HG02852 (cell line): ENCODE data around the gene FILIP1.
A peak's percentile ranks its signal among the peaks of the same experiment; 100 is the strongest.

Source experiments
- ATAC-seq: cut with Tn5 transposase; IDR thresholded peaks from one replicate; pipeline ENCODE4 v1.9.1; 2021; ENCODE audit warnings: mild to moderate bottlenecking, moderate library complexity; ENCODE audit not compliant: unreplicated experiment

The FILIP1 gene

DNA sequence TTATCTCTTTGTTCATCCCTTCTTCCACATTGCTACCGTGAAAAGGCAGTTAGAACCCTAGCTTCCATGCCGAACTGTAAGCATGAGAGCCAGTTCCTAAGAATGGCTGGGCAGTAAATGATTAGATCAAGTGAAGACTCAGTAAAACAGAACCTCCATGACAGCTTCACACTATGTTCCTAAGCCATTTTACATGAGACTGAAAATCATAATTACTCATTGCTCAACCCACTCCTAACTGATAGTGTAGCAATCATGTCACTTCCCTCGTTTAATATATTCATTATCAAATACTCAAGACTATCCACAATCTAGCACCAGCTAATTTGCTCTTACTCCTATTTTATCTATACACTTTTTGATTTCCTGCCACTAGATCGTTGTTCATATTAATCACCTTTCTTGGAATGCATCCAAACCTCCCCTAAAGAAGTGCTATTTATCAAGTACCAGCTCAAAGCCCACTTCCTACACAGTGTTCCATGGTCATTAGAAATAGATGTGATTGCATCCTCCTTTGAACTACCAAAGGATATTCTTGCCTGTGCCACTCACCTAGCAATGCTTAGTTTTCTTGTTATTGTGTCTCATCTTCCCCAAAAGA is 215.0 kb downstream of the FILIP1 start:
- ATAC-seq = no peak

DNA sequence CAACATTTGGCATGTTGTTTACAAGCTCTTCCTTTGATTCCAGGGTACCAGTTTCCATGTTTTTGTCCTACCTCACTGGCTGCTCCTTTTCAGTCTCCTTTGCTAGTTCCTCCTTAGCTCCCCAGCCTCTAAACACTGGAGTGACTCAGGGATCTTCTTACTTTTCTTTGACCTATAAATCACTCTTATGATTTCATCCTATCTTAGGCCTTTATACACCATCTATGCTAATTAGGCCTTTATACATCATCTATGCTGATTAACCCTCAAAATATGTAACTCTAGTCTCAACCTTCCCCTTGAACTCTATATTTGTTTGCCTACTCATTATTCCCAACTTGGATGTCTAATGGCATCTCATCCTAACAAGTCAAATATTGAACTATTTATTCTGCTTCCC is 218.5 kb downstream of the FILIP1 start:
- no peak for ATAC-seq

DNA sequence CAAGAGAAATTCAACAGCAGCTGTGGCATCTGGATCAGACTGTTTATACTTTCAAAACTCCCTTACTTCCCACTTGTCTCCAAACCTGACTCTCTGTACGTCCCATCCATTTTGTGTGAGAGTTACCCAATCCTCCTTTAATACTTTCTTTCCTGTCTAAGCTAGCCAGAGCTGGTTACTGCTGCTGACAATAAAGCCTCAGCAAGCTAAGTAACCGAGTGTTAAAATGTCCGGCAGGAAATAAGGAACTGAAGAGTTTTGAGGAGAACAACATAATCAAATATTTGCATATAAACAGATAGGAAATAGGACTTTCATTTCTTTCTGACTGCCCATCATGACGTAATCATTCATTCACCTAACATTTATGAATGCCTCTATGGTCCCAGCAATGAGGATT is 220.6 kb downstream of the FILIP1 start:
- ATAC-seq = no peak

DNA sequence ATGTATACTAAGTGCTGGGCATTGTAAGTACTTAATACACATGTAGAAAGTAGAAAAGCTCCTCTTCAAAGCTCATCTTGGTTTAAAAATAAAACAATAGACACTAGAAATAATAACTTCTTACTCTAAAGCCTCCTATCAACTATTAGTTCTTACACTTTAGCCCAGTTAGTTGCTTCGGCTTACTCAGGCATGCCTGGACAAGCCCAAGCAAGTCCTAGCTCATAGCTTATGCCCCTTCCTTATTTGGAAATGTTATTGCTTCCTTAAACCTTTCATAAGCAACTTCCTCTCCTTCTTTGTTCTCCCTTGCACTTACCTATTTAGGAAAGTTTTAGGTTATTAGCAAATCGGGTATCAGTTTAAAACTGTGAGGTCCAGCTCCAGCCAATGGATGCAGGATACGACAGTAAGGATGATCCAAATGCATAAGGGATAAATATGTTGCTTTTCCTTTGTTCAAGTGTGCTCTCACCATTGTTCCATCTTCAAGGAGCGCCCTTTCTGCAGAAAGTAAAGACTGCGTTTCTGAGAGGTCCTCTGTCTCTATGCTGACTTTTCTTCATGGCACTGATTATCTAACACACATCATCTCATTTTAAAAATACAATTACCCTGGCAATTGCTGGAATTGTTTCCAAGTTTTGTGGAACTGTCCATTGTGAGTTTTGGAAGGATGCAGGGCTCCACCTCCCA is 221.3 kb downstream of the FILIP1 start:
- no peak for ATAC-seq

DNA sequence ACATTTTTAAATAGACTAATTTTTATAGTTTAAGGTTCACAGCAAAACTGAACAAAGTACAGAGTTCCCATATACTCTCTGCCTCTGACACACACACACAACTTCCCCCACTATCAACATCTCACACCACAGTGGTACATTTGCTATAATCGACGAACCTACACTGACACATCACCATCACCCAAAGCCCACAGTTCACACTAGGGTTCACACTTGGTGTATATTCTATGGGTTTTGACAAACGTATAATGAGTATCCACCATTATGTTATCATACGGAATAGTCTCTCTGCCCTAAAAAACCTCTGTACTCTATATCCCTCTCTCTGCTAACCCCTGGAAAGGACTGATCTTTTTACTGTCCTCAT is 224.6 kb downstream of the FILIP1 start:
- ATAC-seq = no peak

DNA sequence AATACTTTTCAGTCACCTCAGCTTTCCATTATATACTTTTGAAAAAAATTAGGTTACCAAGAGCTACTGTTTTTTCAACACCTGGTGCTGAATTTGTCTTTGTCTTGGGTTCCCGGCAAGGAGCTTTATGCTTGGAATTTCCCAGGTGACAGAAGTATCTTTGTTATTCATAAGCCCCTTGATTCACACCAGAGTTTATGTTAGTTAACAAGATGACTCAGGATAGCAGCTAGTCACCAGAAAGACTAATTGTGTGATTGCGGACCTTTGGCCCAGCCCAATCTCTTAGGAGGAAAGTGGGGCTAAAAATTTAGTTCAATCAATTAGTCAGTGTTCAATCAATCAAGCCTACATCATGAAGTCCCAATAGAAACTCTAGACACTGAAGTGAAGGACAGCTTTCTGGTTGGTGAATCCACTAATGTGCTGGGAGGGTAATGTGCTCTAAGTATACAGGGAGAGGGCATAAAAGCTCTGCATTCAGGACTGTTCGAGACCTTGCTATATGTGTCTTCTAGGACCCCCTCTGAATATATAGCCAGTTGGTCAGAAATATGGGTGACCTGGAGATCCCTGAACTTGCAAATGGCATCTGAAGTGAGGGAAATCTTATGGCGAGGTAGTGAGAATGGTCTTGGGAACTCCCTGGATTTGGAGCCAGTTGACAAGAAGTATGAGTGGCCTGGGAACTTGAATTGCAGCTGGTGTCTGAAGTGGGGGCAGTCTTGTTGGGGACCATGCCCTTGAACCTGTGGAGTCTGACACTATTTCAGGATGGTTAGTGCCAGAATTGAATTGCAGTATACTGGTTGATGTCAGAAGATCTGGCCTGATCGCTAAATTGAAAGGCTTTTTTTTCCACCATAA is 225.2 kb downstream of the FILIP1 start:
- no peak for ATAC-seq

DNA sequence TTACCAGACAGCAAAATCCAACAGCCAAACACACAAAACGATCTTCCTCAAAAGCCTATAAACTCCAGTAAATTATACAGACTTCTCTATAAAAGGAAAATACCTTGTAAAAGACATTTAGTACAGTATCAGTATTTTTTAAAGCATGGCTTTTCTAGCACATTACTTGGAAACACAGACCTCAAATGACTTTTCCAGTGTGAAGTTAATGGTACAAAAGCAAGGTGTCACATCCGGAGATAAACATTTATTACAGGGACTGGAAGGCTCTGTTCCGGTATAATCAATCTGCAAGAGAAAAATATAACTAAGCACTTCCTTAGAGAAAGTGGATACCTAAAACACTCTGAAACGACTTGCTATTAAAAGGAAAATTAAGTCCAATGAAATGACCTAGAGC is 226.1 kb downstream of the FILIP1 start:
- no peak for ATAC-seq

DNA sequence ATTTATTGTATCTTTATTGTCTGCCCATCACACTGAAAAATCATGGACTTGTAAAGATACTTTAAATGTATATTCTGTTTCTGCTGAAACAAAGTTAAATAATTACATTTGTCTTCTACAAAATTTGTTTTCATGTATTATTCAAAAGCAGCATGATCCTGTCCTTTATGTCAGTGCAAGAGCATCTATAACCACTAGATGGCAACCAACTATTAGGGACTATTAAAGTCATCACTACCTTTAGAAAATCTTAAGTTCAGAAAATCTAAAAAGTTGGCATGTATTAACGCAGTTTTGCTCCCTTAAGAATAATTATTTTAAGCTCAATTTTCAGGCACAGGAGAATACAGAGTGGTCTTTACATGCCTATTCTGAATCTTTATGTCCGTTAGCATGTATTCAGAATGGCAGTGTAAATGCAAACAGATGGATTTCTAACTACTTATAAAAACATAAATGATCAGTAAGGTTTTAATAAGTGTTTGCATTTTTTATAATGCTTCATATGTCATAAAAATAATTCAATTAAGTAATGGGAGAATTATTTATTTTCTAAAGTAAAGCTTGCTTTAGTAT is 226.8 kb downstream of the FILIP1 start:
- ATAC-seq = peak; percentile 75

DNA sequence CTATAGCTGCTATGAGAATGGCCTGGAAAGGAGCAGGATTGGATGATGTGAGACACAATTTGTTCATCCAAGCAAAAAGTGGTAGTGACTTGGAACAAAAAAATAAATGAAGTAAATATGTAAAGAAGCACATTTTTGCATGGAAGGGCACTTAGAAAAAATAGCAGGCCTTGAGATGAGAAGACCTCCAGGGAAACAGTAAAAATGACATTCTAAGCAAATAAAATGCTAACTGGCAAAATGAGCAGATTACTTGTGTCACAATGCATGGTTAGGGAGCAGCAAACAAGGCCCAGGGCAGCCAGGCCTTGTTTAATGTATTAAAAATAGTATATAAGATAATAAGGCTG is 230.2 kb downstream of the FILIP1 start:
- no peak for ATAC-seq

DNA sequence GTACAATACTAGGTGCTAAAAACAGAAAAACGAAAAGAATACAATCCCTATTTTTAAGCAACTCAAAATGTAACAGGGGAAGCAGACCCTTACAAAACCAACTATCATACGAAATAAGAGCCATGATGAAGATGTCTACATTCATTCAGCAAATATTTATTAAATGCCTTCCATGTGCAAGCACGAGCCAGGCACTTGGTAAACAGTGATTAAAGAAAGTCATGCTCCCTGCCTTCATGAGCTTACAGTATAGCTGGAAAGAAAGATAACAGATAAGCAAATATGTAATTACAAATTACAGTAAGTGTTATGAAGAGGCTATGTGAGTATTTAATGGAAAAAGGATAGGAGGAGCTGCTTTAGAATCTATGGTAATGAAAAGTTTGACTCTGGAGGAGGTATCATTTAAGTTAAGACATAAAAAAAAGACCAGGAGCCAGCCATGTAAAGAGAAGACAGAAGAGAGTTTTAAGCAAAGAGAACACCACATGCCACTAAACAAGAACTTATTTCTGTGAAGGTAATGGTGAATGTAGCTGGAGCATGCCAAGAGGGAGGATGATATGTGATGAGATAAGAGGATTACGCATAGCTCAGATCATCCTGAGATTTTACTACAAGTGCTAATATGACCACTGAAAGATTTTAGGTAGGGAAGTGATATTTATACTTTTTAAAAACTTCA is 230.7 kb downstream of the FILIP1 start:
- ATAC-seq = no peak

DNA sequence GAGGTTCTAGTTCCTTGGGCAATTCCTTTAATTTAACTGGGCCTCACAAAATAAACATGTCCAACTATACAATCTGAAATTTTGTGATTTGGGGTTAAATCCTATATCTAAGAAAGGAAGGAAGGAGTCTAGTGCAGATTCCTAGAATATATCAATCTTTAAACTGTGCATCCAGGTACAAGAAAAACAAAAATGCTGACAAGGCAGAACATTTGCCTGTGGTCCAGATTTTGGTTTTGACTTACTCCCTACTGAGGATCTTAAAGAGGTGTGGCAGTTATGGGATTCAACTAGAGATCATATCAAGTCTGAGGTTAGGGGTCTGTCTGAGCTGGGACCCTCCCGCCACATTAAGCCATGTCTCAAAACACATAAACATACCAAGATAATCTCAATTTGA is 232.3 kb downstream of the FILIP1 start:
- no peak for ATAC-seq

DNA sequence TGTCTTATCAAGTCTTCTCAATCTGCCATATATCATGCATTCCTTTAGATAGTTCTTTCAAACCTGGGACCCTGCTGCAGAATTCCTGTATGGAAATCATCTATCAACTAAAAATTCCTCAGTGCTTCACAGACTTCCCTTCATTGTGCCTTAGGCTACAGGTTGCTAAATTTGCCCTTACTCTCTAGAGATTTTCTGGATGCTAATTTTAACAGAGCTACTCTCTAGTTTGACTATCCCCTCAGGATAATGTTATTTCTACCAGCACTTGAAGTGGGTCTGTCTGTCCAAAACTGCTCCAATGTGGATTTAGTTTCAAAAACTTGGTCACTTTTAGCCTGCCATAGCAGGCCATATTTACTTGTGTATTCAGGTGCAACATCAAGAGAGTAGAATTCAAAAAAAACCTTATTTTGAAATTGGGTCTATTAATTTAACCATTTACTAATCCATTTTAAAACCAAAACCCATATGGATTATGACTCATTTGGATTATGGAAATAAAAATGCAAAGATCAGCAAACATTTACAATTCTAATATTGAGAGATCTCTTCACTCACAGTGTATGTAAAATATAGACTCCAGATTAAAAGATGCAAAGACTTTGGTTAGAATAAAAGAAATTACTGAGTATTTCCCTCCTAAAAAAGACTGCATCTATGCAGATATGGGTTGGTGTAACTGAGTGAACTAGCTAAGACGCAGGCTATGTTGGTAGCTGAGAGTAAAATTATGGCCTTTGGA is 236.1 kb downstream of the FILIP1 start:
- no peak for ATAC-seq

DNA sequence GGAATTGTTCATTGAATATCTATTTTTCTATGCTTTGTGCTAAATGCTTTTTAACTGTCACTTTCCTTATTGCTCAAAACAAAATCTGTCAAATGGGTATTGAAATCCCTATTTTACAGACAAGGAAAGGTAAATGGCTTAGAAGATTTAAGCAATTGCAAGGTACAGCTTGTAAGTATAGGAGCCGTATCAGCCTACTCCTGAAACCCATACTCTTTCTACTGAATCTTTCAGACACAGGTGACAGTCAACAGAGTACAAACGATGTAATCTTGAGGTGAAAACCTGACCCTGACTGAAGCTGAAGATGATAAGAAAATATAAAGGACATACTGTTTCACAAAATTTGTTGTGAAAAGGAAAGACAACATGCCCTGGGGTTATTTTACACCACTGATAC is 243.0 kb downstream of the FILIP1 start:
- ATAC-seq = no peak

DNA sequence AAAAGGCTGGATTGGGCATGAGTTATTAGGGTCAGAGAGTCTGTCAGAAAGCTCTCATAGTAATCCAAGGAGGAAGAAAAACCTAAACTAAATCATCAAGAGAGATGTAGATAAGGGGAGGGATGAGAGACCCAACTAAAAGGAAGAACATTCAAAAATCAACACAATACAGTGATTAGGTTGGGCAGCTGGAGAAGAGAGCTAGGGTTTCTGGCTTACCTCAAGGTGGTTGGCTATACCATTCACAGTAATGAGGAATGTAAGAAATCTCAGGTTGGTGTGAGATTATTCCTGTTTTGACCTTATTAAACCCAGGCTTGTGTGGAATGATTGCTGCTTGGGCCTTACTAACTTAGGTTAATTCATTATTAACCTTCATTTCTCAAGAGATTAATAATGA is 243.8 kb downstream of the FILIP1 start:
- ATAC-seq = no peak

DNA sequence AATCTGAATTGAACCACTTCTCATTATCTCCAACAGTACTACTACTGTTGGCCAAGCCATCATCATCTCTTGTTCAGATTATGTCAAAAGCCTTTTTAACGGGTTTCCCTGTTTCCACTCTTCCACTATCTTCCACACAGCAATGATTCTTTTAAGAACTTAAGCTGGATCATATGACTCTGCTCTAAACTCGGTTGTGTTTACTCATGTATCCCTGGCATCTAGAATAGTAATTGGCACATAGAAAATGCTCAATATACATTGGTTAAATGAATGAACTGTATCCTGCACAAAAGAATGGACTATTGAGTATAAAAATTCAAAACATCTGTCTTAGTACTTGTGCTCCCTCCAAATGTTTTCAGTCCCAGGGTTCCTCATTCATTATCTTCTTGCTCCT is 247.2 kb downstream of the FILIP1 start:
- no peak for ATAC-seq

DNA sequence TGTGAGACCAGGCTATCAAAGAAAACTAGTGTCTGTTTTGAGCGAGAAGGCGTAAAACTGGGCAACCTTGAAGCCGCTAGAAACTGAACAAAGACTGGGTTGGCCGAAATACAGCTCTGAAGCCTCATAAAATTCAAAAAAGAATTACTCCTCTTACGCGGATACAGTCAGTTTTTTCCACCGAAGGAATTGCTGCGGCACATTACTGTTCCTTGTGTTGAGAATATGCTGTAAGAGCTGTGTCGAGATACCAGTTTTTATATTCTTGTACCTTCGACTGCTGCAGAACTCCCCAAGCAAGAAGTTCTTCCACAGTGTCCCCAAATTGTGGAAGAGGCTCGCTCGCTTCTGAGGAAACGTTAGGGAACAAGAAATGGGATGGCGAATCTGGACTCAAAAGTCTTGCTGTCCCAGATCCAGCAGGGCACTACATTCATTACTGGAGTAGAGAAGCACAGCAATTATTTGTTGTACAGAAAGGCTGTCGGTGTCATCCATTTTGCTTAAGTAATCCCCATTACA is 249.5 kb downstream of the FILIP1 start:
- ATAC-seq = peak; percentile 14

DNA sequence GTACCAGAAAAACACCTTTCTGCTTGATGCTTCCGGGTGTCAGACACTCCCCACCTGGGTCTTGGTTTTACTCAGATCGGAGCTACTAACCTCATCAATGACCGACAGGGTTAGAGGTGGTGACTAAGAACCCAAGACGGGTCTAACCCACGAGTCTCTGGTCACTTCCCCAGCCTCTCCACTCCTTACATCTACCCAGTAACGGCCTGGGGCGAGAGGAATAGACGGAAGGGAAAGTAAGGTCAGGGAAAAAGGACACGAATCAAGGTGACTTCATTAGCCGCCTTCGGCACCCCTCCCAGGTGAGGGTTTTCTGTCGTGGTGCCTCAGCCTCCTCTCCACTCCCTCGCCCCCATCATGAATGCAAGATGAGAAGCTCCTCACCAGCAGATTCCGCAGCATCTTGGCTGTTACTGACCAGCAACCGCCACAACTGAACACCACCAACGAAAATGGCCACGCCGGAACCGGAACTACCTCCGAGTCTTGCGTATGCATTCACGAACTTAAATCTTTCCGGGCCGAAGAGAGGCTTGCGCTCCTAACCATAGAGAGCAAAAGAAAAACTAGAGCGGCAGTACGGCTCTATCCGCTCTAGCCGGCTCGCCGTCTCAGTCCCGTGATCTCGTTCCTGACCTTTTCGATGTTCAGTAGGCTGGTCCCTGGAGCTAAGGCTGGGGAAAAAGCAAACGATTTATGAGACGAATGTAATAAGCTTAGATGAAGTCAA is 250.1 kb downstream of the FILIP1 start, which contains the start of gene COX7A2:
Gene COX7A2 (minus strand): TSS at position 469 of the 730 bp plus-strand sequence. CDS start 67 bp downstream, at position 402.
- ATAC-seq = peak; percentile 94
